Stimulated activated CD8-positive, alpha-beta memory T cell treated with anti-CD3 and anti-CD28 coated beads, Interleukin-12 subunit alpha, Interleukin-12 subunit beta, amount 100 ng/mL, for 24 hours (primary cell): ENCODE data around the gene TSC2.
A peak's percentile ranks its signal among the peaks of the same experiment; 100 is the strongest.
"Not testable (repeated sequence)": the region's sequence is repeated elsewhere in the genome, so short reads cannot be mapped to it uniquely, and the experiment has no call there.

Source experiments
- DNase-seq: peaks from one replicate; pipeline ENCODE4 v3.0.0-alpha.2; 2020; ENCODE audit errors: extremely low read depth

TSC2 gene

GRCh38 chr16:2009791-2010510 lies 37.8 kb upstream of the TSC2 start, which contains the start of gene ZNF598:
TSS of gene ZNF598 (minus strand) at chr16:2009821.
- DNase-seq = peak; percentile 60

- DNase-seq = not testable (repeated sequence)
These were observed 36.1 kb upstream of the TSC2 start for GRCh38 chr16:2011726-2012125.

- DNase-seq = no peak
These were observed 34.3 kb upstream of the TSC2 start for GRCh38 chr16:2013527-2013926.

- no peak for DNase-seq
These were observed 32.5 kb upstream of the TSC2 start for GRCh38 chr16:2015117-2015946.

- DNase-seq = no peak
These were observed 31.9 kb upstream of the TSC2 start for GRCh38 chr16:2015947-2016208.

GRCh38 chr16:2016407-2016922 lies 31.3 kb upstream of the TSC2 start:
- DNase-seq = no peak

GRCh38 chr16:2019518-2019920 lies 28.3 kb upstream of the TSC2 start, which contains the start of gene NPW:
TSS of gene NPW (plus strand) at chr16:2019785.
- DNase-seq = no peak

- no peak for DNase-seq
These were observed 27.6 kb upstream of the TSC2 start for GRCh38 chr16:2019921-2020831.

GRCh38 chr16:2022723-2023091 lies 25.1 kb upstream of the TSC2 start:
- DNase-seq = no peak

GRCh38 chr16:2023092-2024031 lies 24.4 kb upstream of the TSC2 start:
- peak; percentile 79 for DNase-seq

GRCh38 chr16:2024032-2024420 lies 23.8 kb upstream of the TSC2 start:
- DNase-seq = no peak

- no peak for DNase-seq
These were observed 22.5 kb upstream of the TSC2 start for GRCh38 chr16:2025251-2025650.

GRCh38 chr16:2025878-2026460 lies 21.8 kb upstream of the TSC2 start:
- no peak for DNase-seq

GRCh38 chr16:2026461-2027023 lies 21.2 kb upstream of the TSC2 start, which contains the start of gene NHERF2:
TSS of gene NHERF2 (plus strand) at chr16:2026902. CDS start at chr16:2027006, 104 bp downstream.
- DNase-seq = no peak

GRCh38 chr16:2027024-2028010 lies 20.5 kb upstream of the TSC2 start:
- no peak for DNase-seq

GRCh38 chr16:2028146-2028545 lies 19.6 kb upstream of the TSC2 start:
- no peak for DNase-seq

GRCh38 chr16:2028620-2029220 lies 19.1 kb upstream of the TSC2 start:
- no peak for DNase-seq

GRCh38 chr16:2029350-2029749 lies 18.4 kb upstream of the TSC2 start:
- no peak for DNase-seq
